GM18868 (cell line): ENCODE measurements around the gene SOST.
"Not testable (repeated sequence)": the region's sequence is repeated elsewhere in the genome, so short reads cannot be mapped to it uniquely, and the experiment has no call there.

ENCODE experiments used
- ATAC-seq: cut with Tn5 transposase; IDR thresholded peaks from one replicate; pipeline ENCODE4 v1.9.1; 2021; ENCODE audit warnings: mild to moderate bottlenecking, moderate library complexity; ENCODE audit not compliant: unreplicated experiment

Gene SOST

GRCh38 chr17:43758497-43759174, at the start of gene SOST:
Gene SOST, minus strand, starts transcription at chr17:43758791. Its CDS starts 50 bp downstream, at chr17:43758741.
- ATAC-seq = no peak

DNA sequence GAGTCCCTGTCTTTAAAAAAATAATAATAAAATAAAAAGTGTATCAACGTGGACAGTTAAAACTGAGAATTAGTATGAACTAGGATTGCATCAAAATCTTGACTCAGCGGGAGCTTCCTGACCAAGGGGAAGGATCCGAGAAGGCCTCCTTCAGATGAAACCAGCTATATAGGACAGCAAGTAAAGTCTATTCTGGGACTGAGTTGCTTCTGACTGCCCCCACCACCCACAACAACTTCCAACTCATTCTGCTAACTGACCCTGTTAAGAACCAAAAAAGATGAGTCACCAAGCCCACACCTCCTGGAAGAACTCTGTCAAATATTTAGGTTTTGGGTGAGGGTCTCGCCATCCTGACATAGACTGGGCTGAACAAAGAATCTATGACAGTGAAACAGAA, 49.5 kb upstream of the SOST start:
- ATAC-seq = no peak

DNA sequence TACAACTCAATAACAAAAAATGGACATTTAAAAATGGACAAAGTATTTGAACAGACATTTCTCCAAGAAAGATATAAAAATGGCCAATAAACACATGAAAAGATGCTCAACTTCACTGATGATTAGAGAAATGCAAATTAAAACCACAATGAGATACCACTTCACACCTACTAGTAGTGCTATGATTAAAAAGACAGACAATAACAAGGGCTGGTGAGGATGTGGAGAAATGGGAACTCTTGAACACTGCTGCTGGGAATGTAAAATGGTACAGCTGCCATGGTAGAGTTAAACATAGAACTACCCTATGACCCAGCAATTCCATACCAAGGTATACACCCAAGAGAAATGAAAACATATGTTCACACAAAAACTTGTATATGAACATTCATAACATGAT, 46.5 kb upstream of the SOST start:
- no peak for ATAC-seq

- no peak for ATAC-seq
Observed at GRCh38 chr17:43803758-43804157, 45.2 kb upstream of the SOST start.

- ATAC-seq = no peak
Observed at GRCh38 chr17:43801844-43802243, 43.3 kb upstream of the SOST start.

GRCh38 chr17:43800736-43801135, 42.1 kb upstream of the SOST start:
- no peak for ATAC-seq

DNA sequence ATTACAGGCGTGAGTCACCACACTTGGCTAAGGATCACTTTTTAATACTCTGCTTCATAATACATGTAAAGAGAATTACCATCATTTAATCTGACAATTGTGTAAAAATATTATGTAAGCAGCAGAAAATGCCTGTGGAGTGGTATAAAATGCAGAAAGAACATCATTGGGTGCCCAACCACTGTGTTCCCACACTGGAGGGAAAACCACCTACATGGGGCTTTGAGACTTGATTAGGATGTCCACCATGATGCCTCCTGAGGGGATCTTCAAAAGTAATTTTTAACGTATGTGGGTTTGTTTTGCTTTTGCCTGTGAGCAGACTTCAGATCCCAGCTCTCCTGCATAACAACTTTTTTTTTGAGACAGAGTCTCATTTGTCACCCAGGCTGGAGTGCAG, 40.5 kb upstream of the SOST start:
- ATAC-seq = no peak

- ATAC-seq = not testable (repeated sequence)
Observed at GRCh38 chr17:43798024-43798423, 39.4 kb upstream of the SOST start.

GRCh38 chr17:43792668-43793067, 34.1 kb upstream of the SOST start:
- not testable (repeated sequence) for ATAC-seq

- no peak for ATAC-seq
Observed at GRCh38 chr17:43791589-43791988, 33.0 kb upstream of the SOST start.

GRCh38 chr17:43790311-43790940, 31.8 kb upstream of the SOST start:
- no peak for ATAC-seq

- no peak for ATAC-seq
Observed at GRCh38 chr17:43789482-43789881, 30.9 kb upstream of the SOST start.

DNA sequence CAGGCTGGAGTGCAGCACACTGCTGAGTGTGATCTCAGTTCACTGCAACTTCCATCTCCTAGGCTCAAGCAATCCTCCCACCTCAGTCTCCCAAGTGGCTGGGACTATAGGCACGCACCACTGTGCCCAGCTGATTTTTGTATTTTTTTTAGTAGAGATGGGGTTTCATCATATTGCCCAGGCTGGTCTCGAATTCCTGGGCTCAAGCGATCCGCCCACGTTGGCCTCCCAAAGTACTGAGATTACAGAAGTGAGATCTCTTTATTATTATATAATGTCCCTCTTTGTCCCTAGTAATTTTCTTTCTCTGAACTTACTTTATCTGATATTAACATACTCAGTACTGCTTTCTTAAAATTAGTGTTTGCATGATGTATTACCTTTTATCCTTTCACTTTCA, 29.9 kb upstream of the SOST start:
- no peak for ATAC-seq

GRCh38 chr17:43787728-43788127, 29.1 kb upstream of the SOST start:
- no peak for ATAC-seq

DNA sequence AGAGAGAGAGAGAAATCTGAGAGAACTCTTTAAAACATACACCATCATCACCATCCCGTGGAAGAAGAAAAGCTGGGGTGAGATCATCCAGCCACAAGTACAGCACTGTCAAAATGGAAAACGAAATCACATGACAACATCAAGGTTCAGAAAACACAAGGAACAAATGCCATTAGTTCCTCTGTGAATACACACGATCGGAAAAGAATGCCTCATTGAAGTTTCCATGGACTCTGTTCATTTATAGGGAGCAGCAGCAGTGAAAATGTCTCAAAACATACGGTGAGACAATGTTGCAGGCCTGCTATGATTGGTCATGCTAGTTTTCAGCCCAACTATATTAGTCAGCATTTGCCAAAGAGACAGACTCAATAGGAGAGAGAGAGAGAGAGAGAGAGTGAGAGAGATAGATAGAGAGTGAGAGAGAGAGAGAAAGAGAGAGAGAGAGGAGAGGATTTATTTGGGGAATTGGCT, 26.1 kb upstream of the SOST start:
- no peak for ATAC-seq

DNA sequence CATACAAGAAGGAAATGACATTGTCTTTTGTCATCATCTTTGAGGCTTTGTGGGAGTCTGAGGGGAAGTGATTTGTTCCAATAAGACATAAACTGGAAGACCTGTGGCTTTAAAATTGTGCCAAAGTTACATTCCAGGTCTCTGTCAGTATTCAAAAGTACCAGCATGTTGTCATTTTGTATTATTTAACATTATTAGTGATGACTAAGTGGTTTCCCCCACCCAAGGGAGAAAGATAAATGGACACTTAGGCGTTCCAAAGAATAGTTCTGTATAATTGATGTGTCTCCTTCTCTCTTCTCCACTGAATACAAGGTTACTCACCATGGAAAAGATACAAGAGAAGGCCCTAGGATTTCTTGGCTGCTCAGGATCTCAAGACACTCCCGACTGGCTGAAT, 25.5 kb upstream of the SOST start:
- ATAC-seq = no peak

DNA sequence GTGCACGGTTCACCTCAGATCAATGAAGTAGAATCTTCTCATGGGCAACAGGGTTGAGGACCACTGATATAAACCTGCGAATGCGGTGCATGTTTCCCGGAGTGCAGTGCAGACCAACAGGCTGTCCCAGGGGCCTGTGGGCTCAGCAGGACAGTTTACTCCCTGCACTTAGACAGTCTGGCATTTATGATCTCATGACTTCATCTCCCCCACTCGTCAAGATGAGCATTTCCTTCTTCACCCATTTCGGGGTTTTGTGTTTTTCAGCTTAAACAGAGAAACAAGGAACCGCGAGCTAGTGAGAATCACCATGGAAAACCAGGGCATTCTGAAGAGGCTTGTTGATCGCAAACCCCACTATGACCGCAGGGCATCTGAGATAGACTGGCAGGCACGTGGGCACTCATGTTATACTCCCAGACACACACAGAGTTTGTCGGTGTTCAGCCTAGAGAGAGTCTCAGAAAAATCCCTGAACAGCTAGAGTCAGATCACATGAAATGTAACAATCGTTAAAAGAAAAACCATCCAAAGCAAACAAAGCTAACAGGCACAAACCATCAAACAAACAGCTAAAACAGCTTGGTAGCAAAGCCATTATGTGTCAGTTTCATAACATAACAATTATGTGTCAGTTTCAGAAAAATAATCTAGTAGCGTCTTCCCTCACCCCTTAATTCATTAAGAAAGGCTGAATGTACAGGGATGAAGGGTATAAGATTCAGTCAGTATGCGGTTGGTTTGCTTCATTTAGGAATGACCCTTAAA, 24.5 kb upstream of the SOST start:
- ATAC-seq = no peak

- no peak for ATAC-seq
Observed at GRCh38 chr17:43780135-43780534, 21.5 kb upstream of the SOST start, which contains the start of gene CFAP97D1. Gene CFAP97D1, plus strand, starts transcription at chr17:43780435. Its CDS starts 28 bp downstream, at chr17:43780463.

DNA sequence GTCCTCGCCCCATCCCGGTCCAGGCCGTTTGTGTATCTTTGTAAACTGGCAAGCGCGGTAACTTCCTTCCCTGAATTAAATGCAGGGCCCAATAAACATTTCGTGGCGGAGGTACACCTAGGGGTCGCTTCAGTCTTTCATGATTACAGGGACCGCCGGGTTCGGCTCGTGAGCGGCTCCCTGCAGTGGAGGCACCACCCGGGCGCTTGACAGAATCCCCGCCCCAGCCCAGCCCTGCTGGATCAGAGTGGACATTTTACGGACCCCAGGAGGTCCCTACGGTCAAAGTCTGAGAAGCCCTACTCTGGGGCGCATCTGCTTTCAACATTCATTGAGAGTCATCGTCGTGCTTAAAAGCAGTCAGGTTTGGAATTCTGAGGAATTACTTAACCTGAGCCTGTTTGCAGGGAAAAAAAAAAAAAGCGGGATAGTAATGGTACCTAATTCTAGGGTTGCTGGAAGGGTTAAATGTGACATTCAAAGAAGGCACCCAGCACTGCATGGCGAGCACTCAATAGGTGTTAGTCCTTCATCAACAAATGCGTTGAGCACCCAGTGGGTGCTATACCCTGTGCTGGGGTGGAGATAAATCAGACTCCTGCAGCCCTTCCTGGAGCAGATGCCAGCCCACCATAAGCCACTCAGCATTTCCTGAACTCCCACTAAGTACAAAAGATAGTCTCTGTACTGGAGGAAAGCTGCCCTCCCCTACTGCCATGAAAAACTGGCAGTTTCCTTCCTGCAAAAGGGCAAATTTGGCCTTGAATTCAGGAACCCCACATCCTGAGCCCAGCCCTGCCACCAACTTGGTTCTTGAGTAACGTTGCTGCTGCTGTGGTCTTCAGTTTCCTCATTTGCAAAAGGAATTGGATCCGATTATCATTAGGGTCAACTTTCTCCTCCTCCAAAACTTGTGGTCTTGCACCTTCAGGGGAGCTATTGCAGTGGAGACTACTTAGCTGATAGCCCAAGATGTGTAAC, 20.8 kb upstream of the SOST start:
- no peak for ATAC-seq

- peak; percentile 87 for ATAC-seq
Observed at GRCh38 chr17:43778337-43779144, 19.9 kb upstream of the SOST start, which contains the start of gene DUSP3. Gene DUSP3, minus strand, starts transcription at chr17:43778977. Its CDS starts 53 bp downstream, at chr17:43778924.
